ENCODE measurements around the gene RDH14.

The RDH14 gene

GRCh38 chr2:18589354-18589753, 28.9 kb upstream of the RDH14 start, which contains the start of gene NT5C1B:
Gene NT5C1B, minus strand, starts transcription at chr2:18589569. Its CDS starts 101 bp downstream, at chr2:18589468.
- Histone ChIP-seq H3K36me3 (ENCODE audit: low read depth) (no peaks in the 10 kb centered on the region; the same call in 1 of the 2 replicates), H3K9me3 (ENCODE audit: severe bottlenecking) (no peaks in the 10 kb centered on the region), H3K27me3 (ENCODE audit: insufficient read depth, poor library complexity, severe bottlenecking) (no peaks in the 10 kb centered on the region), H3K27ac (ENCODE audit: poor library complexity, severe bottlenecking) (peak within 1 kb of the TSS; percentile 43), H3K4me1 (ENCODE audit: insufficient read depth, poor library complexity, severe bottlenecking) (peaks cover 9% of the 10 kb centered on the region), H3K4me3 (ENCODE audit: severe bottlenecking) (no peak within 1 kb of the TSS)
- TF ChIP-seq CTCF (IDR thresholded peaks at IDR 0.05; ENCODE audit: poor library complexity, severe bottlenecking), result no peak
- ATAC-seq (ENCODE audit: low read depth), result peak; percentile 23; the same call in 1 of the 3 replicates
- DNase-seq (ENCODE audit: low spot score), result no peak

DNA sequence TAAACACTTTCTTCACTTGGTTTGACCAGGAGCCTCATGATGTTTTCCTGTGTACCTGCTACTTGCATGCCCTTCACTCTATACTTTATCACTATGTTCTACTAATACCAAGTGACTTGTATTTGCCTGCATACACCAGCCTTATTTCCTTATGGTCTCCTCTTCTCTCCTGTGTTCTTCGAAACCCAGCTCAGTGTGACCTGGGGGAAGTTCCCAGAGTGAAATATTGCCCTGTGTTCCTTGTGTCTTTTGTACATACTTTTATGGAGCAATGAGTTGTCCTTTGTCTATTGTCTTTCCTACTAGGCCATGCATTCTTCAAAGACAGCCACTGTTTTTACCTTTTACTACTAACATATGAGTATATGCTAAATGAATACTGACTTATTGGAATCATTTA, 28.3 kb upstream of the RDH14 start:
- no peak overlapping the region for H3K4me3 ChIP-seq (ENCODE audit: severe bottlenecking)
- DNase-seq (ENCODE audit: low spot score) (no peak), ATAC-seq (ENCODE audit: low read depth) (no peak)
- no peaks in the 10 kb centered on the region; the same call in 1 of the 2 replicates for H3K36me3 ChIP-seq (ENCODE audit: low read depth)
- peak overlapping the region; percentile 43 for H3K27ac ChIP-seq (ENCODE audit: poor library complexity, severe bottlenecking)
- peaks cover 9% of the 10 kb centered on the region for H3K4me1 ChIP-seq (ENCODE audit: insufficient read depth, poor library complexity, severe bottlenecking)
- H3K9me3 ChIP-seq (ENCODE audit: severe bottlenecking), result no peaks in the 10 kb centered on the region
- no peak for TF ChIP-seq CTCF (IDR thresholded peaks at IDR 0.05; ENCODE audit: poor library complexity, severe bottlenecking)
- H3K27me3 ChIP-seq (ENCODE audit: insufficient read depth, poor library complexity, severe bottlenecking), result no peaks in the 10 kb centered on the region

DNA sequence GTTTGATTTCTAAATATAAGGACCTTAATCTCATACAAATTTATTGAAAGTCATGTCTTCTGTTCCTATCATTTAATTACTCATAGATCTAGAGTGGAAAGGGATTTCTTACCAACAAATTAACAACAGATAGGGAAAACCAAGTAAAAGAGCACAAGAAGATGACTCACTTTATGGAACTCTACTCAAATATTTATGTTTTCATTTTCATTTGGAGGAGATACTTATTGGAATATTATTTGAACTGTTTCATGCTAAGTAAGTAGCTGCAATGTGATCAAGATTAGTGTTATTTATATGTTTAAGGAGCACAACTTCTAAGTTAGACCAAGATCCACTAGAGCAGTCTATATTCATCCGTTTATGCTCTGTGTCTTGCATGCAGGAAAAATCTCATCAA, 27.6 kb upstream of the RDH14 start:
- no peaks in the 10 kb centered on the region; the same call in 1 of the 2 replicates for H3K36me3 ChIP-seq (ENCODE audit: low read depth)
- peaks cover 9% of the 10 kb centered on the region for H3K4me1 ChIP-seq (ENCODE audit: insufficient read depth, poor library complexity, severe bottlenecking)
- DNase-seq (ENCODE audit: low spot score) (no peak), ATAC-seq (ENCODE audit: low read depth) (no peak)
- no peaks in the 10 kb centered on the region for H3K9me3 ChIP-seq (ENCODE audit: severe bottlenecking)
- TF ChIP-seq CTCF (IDR thresholded peaks at IDR 0.05; ENCODE audit: poor library complexity, severe bottlenecking), result no peak
- H3K27me3 ChIP-seq (ENCODE audit: insufficient read depth, poor library complexity, severe bottlenecking), result no peaks in the 10 kb centered on the region
- H3K27ac ChIP-seq (ENCODE audit: poor library complexity, severe bottlenecking), result no peak overlapping the region
- no peak overlapping the region for H3K4me3 ChIP-seq (ENCODE audit: severe bottlenecking)

DNA sequence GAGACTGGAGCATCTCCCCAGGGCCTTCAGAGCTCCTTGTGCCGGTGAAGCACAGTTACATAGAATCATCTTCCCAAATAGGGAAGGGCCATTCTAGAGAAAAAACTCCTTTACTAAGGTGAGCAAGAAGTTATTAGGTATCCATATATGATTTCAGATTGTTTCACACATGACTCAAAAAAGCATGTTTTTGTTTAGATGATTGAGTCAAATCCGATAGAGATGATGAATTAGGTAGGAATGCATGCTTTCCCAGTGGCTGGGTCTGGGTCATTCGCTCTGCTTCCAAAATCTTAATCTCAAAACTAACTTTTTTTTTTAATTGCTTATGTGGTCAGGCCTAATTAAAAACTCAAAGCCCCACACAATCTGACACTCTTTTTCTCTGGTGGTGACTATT, 25.1 kb upstream of the RDH14 start:
- Histone ChIP-seq H3K36me3 (ENCODE audit: low read depth) (no peaks in the 10 kb centered on the region; the same call in 1 of the 2 replicates), H3K4me3 (ENCODE audit: severe bottlenecking) (no peak overlapping the region), H3K27ac (ENCODE audit: poor library complexity, severe bottlenecking) (peak overlapping the region; percentile 27), H3K9me3 (ENCODE audit: severe bottlenecking) (no peaks in the 10 kb centered on the region), H3K4me1 (ENCODE audit: insufficient read depth, poor library complexity, severe bottlenecking) (peaks cover 9% of the 10 kb centered on the region), H3K27me3 (ENCODE audit: insufficient read depth, poor library complexity, severe bottlenecking) (no peaks in the 10 kb centered on the region)
- ATAC-seq (ENCODE audit: low read depth), result peak; percentile 59; the same call in 2 of the 3 replicates
- DNase-seq (ENCODE audit: low spot score), result no peak
- no peak for TF ChIP-seq CTCF (IDR thresholded peaks at IDR 0.05; ENCODE audit: poor library complexity, severe bottlenecking)

DNA sequence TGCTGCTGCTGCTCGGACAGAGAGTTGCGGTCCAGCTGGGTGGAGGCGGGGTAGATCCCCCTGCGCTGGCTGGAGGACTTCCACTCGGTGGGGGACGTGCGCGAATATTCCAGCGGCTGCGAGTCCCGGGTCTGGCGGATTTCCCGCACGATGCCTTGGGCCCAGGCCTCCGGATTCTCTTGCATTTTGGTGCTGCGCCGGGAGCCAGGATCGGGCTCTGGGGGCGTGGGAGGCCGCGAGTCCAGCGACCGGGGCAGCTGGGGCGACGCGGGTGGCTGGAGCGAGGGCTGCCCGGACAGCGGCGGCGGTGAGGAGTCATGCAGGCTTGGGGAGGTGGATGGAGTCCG, 24.1 kb upstream of the RDH14 start:
- no peaks in the 10 kb centered on the region for H3K9me3 ChIP-seq (ENCODE audit: severe bottlenecking)
- no peak for DNase-seq (ENCODE audit: low spot score)
- TF ChIP-seq CTCF (IDR thresholded peaks at IDR 0.05; ENCODE audit: poor library complexity, severe bottlenecking), result no peak
- no peaks in the 10 kb centered on the region for H3K27me3 ChIP-seq (ENCODE audit: insufficient read depth, poor library complexity, severe bottlenecking)
- no peaks in the 10 kb centered on the region; the same call in 1 of the 2 replicates for H3K36me3 ChIP-seq (ENCODE audit: low read depth)
- no peak for ATAC-seq (ENCODE audit: low read depth)
- peaks cover 8% of the 10 kb centered on the region for H3K4me1 ChIP-seq (ENCODE audit: insufficient read depth, poor library complexity, severe bottlenecking)
- H3K27ac ChIP-seq (ENCODE audit: poor library complexity, severe bottlenecking), result no peak overlapping the region
- no peak overlapping the region for H3K4me3 ChIP-seq (ENCODE audit: severe bottlenecking)
